ENCODE results near the gene OTOF. TPM values are rescaled to one million over a fixed set of nuclear protein-coding genes. Genes with fewer than 3 reads are reported as not detected.

OTOF gene
- under 1 TPM; 0.09 to 0.32 (median 0.20) TPM for polyA plus RNA-seq (ENCODE audit: insufficient read length in 4 of 4)

GRCh38 chr2:26477911-26478253, at the start of gene OTOF:
TSS of gene OTOF (minus strand) at chr2:26478124.
- no peak for DNase-seq (ENCODE audit: low read depth in 4 of 4, low spot score in 3 of 4)

GRCh38 chr2:26526589-26526988, 48.7 kb upstream of the OTOF start:
- no peak for DNase-seq (ENCODE audit: low read depth in 4 of 4, low spot score in 3 of 4)

GRCh38 chr2:26526105-26526504, 48.2 kb upstream of the OTOF start:
- DNase-seq (ENCODE audit: low read depth in 4 of 4, low spot score in 3 of 4) = no peak

GRCh38 chr2:26523750-26524149, 45.8 kb upstream of the OTOF start:
- DNase-seq (ENCODE audit: low read depth in 4 of 4, low spot score in 3 of 4) = no peak

GRCh38 chr2:26522751-26523171, 44.8 kb upstream of the OTOF start:
- no peak for DNase-seq (ENCODE audit: low read depth in 4 of 4, low spot score in 3 of 4)

GRCh38 chr2:26522325-26522724, 44.4 kb upstream of the OTOF start:
- no peak for DNase-seq (ENCODE audit: low read depth in 4 of 4, low spot score in 3 of 4)

- no peak for DNase-seq (ENCODE audit: low read depth in 4 of 4, low spot score in 3 of 4)
Observed at GRCh38 chr2:26521913-26522180, 43.9 kb upstream of the OTOF start.

GRCh38 chr2:26521054-26521912, 43.4 kb upstream of the OTOF start:
- DNase-seq (ENCODE audit: low read depth in 4 of 4, low spot score in 3 of 4) = no peak

- DNase-seq (ENCODE audit: low read depth in 4 of 4, low spot score in 3 of 4) = no peak
Observed at GRCh38 chr2:26520148-26520449, 42.2 kb upstream of the OTOF start.

GRCh38 chr2:26519396-26520147, 41.6 kb upstream of the OTOF start:
- no peak for DNase-seq (ENCODE audit: low read depth in 4 of 4, low spot score in 3 of 4)

GRCh38 chr2:26516781-26517180, 38.9 kb upstream of the OTOF start:
- no peak for DNase-seq (ENCODE audit: low read depth in 4 of 4, low spot score in 3 of 4)

GRCh38 chr2:26516246-26516645, 38.3 kb upstream of the OTOF start:
- DNase-seq (ENCODE audit: low read depth in 4 of 4, low spot score in 3 of 4) = no peak

- DNase-seq (ENCODE audit: low read depth in 4 of 4, low spot score in 3 of 4) = no peak
Observed at GRCh38 chr2:26515771-26516170, 37.8 kb upstream of the OTOF start.

- no peak for DNase-seq (ENCODE audit: low read depth in 4 of 4, low spot score in 3 of 4)
Observed at GRCh38 chr2:26514045-26514444, 36.1 kb upstream of the OTOF start.

GRCh38 chr2:26513261-26513660, 35.3 kb upstream of the OTOF start:
- no peak for DNase-seq (ENCODE audit: low read depth in 4 of 4, low spot score in 3 of 4)

GRCh38 chr2:26511466-26511865, 33.5 kb upstream of the OTOF start:
- DNase-seq (ENCODE audit: low read depth in 4 of 4, low spot score in 3 of 4) = no peak

GRCh38 chr2:26510344-26510973, 32.5 kb upstream of the OTOF start:
- no peak for DNase-seq (ENCODE audit: low read depth in 4 of 4, low spot score in 3 of 4)

- no peak for DNase-seq (ENCODE audit: low read depth in 4 of 4, low spot score in 3 of 4)
Observed at GRCh38 chr2:26509141-26509540, 31.2 kb upstream of the OTOF start.

- no peak for DNase-seq (ENCODE audit: low read depth in 4 of 4, low spot score in 3 of 4)
Observed at GRCh38 chr2:26507932-26508331, 30.0 kb upstream of the OTOF start.

GRCh38 chr2:26507088-26507487, 29.2 kb upstream of the OTOF start:
- DNase-seq (ENCODE audit: low read depth in 4 of 4, low spot score in 3 of 4) = no peak

- no peak for DNase-seq (ENCODE audit: low read depth in 4 of 4, low spot score in 3 of 4)
Observed at GRCh38 chr2:26506279-26506678, 28.4 kb upstream of the OTOF start.

- DNase-seq (ENCODE audit: low read depth in 4 of 4, low spot score in 3 of 4) = no peak
Observed at GRCh38 chr2:26504002-26504401, 26.1 kb upstream of the OTOF start.
